Pancreas (tissue), 10 donors: ENCODE measurements around the gene CTNNA2. TPM values are rescaled to one million over a fixed set of nuclear protein-coding genes. Genes with fewer than 3 reads are reported as not detected.

Experiments
- ATAC-seq, 4 donors: fragments of 200-7000 bp; cut with Tn5 transposase; one replicate each; pipeline versions ENCODE4 v1.8.0 to v1.9.1; 2020; ENCODE audit warnings: mild to moderate bottlenecking in 4 of 4, moderate library complexity in 4 of 4
- DNase-seq, 6 donors: peaks; one replicate each; pipeline ENCODE4 v3.0.0-alpha.2; 2020
- FAIRE-seq: peaks from 2 replicates; lab custom pipeline; 2012; peaks lifted over from hg19 to GRCh38; lab: Jason Lieb, UNC
- H3K27ac ChIP-seq, 4 donors: fragments of 200-600 bp; sonication (generic); 1 replicate in 3 of 4; 2 replicates in 1 of 4; pipeline versions ENCODE4 v1.5.0 to v1.8.0; 2020
- H3K27me3 ChIP-seq, 4 donors: fragments of 200-600 bp; one replicate each; pipeline ENCODE4 v1.8.0; 2021
- H3K36me3 ChIP-seq, 3 donors: fragments of 200-600 bp; sonication (generic) in 1 of 3; one replicate each; pipeline versions ENCODE4 v1.5.0 to v1.8.0; 2020 to 2021
- H3K4me1 ChIP-seq, 3 donors: fragments of 200-600 bp; one replicate each; pipeline ENCODE4 v1.8.0; 2021
- H3K4me3 ChIP-seq, 4 donors: fragments of 200-600 bp; sonication (generic) in 2 of 4; one replicate each; pipeline versions ENCODE4 v1.5.0 to v1.8.0; 2020 to 2021
- H3K9me3 ChIP-seq, 4 donors: fragments of 200-600 bp; one replicate each; pipeline ENCODE4 v1.8.0; 2021
- WGBS, 2 donors: extraction: QIAGEN DNeasy Blood & Tissue Kit; methylation state at CpG; one replicate each; pipeline ENCODE4 v1.1.7; 2013; 5-methylcytosine and 5-hydroxymethylcytosine counted together
- intact Hi-C, 3 donors: fragments of 100-400 bp; cut with DNase I; formaldehyde crosslinking; loops; one replicate each; pipeline versions ENCODE4 v1.11.1 to v1.14.2; 2022
- polyA plus RNA-seq, 2 donors: library from polyadenylated mRNA; stranded (reverse); fragments of 200-250 nt; gene quantifications; one replicate each; pipeline ENCODE4 v1.2.3, GENCODE V29; 2013
- total RNA-seq, 6 donors: library from RNA; stranded (reverse); fragmentation: NEBNext Ultra II Directional in 4 of 6; extraction: Animal tissue kit (Norgen Biotek cat#: 25700) in 4 of 6; gene quantifications; one replicate each; pipeline versions ENCODE4 v1.2.1 to v1.2.4, GENCODE V29; 2021 to 2023
- TF ChIP-seq, protein P1 (sequence below), 4 donors: fragments of 200-600 bp; sonication (generic) in 3 of 4; IDR thresholded peaks; one replicate each; pipeline versions ENCODE4 v1.5.0 to v1.8.0; 2021; ENCODE audit warnings: antibody characterized with exemption in 4 of 4
- donor health status: healthy with polysubstance abuse.
- donor health status: DM: no; HTN: no; CAD: no; lungs with moderate emphysema.
- donor health status: DM: no; HTN: no; CAD: no.
- donor health status: control.
- donor health status: control.
- donor health status: Bipolar disorder and iron deficiency.
- donor health status: DM: yes; HTN: yes; CAD: no.
- donor health status: DM: no; HTN: no; CAD: no.
- donor health status: DM: no; HTN: no; CAD: no.
- donor health status: DM: yes; HTN: yes; CAD: no.

Gene CTNNA2
- total and polyA plus RNA-seq, 8 donors, result 0.25 to 12.1 (median 2.1) TPM

GRCh38 chr2:79822136-79822535 is 309.3 kb downstream of the CTNNA2 start:
- H3K27me3 ChIP-seq, result no peaks in the 10 kb centered on the region
- no peak overlapping the region for H3K4me3 ChIP-seq
- no peak for ATAC-seq
- DNase-seq, result no peak
- no peaks in the 10 kb centered on the region for H3K36me3 ChIP-seq
- no peak for FAIRE-seq
- H3K4me1 ChIP-seq, result no peaks in the 10 kb centered on the region
- H3K27ac ChIP-seq, result no peak overlapping the region
- intact Hi-C loops, result no loop called here
- H3K9me3 ChIP-seq, result no peaks in the 10 kb centered on the region
- 30 to 42% methylated on average over 2 of the region's 2 CpGs for WGBS, 2 donors
- TF ChIP-seq, protein P1, sequence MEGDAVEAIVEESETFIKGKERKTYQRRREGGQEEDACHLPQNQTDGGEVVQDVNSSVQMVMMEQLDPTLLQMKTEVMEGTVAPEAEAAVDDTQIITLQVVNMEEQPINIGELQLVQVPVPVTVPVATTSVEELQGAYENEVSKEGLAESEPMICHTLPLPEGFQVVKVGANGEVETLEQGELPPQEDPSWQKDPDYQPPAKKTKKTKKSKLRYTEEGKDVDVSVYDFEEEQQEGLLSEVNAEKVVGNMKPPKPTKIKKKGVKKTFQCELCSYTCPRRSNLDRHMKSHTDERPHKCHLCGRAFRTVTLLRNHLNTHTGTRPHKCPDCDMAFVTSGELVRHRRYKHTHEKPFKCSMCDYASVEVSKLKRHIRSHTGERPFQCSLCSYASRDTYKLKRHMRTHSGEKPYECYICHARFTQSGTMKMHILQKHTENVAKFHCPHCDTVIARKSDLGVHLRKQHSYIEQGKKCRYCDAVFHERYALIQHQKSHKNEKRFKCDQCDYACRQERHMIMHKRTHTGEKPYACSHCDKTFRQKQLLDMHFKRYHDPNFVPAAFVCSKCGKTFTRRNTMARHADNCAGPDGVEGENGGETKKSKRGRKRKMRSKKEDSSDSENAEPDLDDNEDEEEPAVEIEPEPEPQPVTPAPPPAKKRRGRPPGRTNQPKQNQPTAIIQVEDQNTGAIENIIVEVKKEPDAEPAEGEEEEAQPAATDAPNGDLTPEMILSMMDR (IDR thresholded peaks at IDR 0.05), result no peak

DNA sequence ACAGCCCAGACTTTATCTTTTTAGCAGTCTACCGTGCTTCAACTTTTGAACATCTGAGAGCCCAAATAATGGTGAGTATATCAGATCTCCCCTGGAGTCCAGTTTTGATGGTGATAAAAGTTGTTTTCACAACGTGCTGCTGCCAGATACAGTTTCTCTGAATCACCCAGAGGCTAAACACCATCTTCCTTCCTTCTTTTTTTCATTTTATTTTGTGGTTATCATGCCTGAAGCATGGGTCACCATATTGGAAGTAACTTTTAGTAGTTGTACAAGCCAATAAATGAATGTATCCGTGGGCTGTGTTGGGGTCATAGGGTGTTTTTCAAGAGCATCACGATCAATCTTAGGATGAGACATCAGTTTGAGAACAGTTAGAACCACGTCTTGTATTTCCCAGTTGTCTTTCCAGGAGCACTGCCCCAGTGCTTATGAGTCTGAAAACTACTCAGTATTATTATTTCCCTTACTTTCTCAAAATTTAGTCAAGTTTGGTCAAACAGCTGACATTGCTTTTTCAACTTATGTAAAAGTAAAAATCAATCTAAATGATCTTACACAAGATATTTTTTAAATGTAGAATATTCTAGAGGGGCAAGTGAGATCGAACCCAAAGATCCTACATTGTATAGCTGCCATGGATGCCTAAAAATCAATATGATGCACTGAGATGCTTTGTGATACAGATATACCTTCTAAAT is 311.4 kb downstream of the CTNNA2 start:
- 52 to 62% methylated on average over 6 of the region's 6 CpGs for WGBS, 2 donors
- intact Hi-C loops, result no loop called here
- H3K27ac ChIP-seq, result no peak overlapping the region
- FAIRE-seq (no peak), ATAC-seq (no peak), DNase-seq (no peak)
- H3K36me3 ChIP-seq, result no peaks in the 10 kb centered on the region
- H3K4me1 ChIP-seq, result no peaks in the 10 kb centered on the region
- H3K27me3 ChIP-seq, result no peaks in the 10 kb centered on the region
- H3K9me3 ChIP-seq, result no peaks in the 10 kb centered on the region
- TF ChIP-seq, protein P1 (IDR thresholded peaks at IDR 0.05), result no peak
- H3K4me3 ChIP-seq, result no peak overlapping the region

DNA sequence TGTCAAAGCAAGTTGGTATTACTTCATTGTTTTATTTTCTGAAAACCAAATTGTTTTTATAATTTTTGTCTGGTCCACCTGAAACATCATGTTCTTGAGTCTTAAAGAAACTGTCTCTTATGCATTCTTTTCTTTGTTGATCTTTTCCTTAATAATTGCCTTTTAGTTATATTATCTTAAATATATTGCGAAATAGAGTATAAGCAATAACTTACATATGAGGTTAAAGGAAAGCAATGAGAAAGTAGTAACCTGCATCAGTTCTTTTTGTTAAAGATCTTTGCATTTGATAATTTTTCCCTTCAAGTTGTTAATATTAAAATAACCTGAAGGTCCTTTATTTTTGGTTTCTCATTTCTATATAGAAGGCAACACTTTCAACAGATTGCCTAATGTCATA is 315.0 kb downstream of the CTNNA2 start:
- FAIRE-seq, result no peak
- TF ChIP-seq, protein P1 (IDR thresholded peaks at IDR 0.05), result no peak
- H3K27me3 ChIP-seq, result no peaks in the 10 kb centered on the region

DNA sequence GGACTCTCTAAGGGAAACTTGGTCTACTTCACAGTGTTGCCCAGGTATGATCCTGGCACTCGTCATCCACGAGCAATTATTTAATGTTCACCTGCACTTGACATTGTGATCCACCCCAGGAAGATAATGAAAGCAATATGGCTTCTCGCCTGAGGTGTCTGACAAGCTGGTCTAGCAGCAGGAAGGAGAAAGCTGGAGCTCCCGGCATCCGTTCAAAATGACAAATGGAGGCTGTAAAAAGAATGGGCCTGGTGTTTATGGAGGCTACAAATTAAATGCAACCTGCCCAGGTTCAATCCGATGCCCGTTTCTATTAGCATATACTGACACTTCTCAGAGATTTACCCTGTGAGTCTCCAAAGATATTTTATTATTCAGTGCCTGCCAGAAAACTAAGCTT is 317.6 kb downstream of the CTNNA2 start:
- no peak for DNase-seq
- Histone ChIP-seq H3K27ac (no peak overlapping the region), H3K9me3 (no peaks in the 10 kb centered on the region), H3K36me3 (no peaks in the 10 kb centered on the region), H3K4me1 (no peaks in the 10 kb centered on the region), H3K27me3 (no peaks in the 10 kb centered on the region), H3K4me3 (no peak overlapping the region)
- 68 to 75% methylated on average over 7 of the region's 7 CpGs for WGBS, 2 donors
- no peak for FAIRE-seq
- intact Hi-C loops, result no loop called here
- ATAC-seq, result no peak
- TF ChIP-seq, protein P1 (IDR thresholded peaks at IDR 0.05), result no peak

More for the DNA sequence above, 315.0 kb downstream of the CTNNA2 start:
- Histone ChIP-seq H3K36me3 (no peaks in the 10 kb centered on the region), H3K27ac (no peak overlapping the region), H3K4me1 (no peaks in the 10 kb centered on the region), H3K9me3 (no peaks in the 10 kb centered on the region), H3K4me3 (no peak overlapping the region)
- intact Hi-C loops, result no loop called here
- DNase-seq (no peak), ATAC-seq (no peak)
- 95 to 96% methylated on average over 1 of the region's 1 CpG for WGBS, 2 donors

DNA sequence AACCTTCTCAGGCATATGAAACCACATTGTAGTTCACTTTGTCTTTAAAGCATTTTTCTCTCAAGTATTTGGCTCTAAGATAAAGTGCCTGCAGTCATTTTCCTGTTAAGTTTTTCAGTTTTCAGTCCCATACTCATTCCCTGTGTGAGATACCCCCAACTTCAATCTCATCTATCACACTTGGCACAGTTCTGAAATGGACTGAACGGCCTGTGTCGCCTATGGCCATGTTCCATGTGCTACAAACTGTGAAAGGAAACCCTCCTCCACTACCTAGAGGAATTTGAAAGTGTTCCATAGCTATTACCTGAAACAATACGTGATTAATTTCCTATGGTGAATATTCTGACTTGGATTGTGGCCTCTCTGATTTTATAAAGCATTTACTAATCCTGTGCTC is 319.1 kb downstream of the CTNNA2 start:
- Histone ChIP-seq H3K4me1 (no peaks in the 10 kb centered on the region), H3K4me3 (no peak overlapping the region), H3K36me3 (no peaks in the 10 kb centered on the region), H3K27ac (no peak overlapping the region), H3K27me3 (no peaks in the 10 kb centered on the region), H3K9me3 (no peaks in the 10 kb centered on the region)
- no peak for DNase-seq
- FAIRE-seq, result no peak
- no peak for ATAC-seq
- TF ChIP-seq, protein P1 (IDR thresholded peaks at IDR 0.05), result no peak
- 29 to 44% methylated on average over 3 of the region's 3 CpGs for whole genome bisulfite sequencing, 2 donors
- intact Hi-C loops, result no loop called here
